Measurements from ENCODE around the gene TNFAIP6. TPM values are rescaled to one million over a fixed set of nuclear protein-coding genes. Genes with fewer than 3 reads are reported as not detected.
A peak's percentile ranks its signal among the peaks of the same experiment; 100 is the strongest.

Gene TNFAIP6
- total RNA-seq, 1 experiment from 2014 or later, result 0.11 TPM

DNA sequence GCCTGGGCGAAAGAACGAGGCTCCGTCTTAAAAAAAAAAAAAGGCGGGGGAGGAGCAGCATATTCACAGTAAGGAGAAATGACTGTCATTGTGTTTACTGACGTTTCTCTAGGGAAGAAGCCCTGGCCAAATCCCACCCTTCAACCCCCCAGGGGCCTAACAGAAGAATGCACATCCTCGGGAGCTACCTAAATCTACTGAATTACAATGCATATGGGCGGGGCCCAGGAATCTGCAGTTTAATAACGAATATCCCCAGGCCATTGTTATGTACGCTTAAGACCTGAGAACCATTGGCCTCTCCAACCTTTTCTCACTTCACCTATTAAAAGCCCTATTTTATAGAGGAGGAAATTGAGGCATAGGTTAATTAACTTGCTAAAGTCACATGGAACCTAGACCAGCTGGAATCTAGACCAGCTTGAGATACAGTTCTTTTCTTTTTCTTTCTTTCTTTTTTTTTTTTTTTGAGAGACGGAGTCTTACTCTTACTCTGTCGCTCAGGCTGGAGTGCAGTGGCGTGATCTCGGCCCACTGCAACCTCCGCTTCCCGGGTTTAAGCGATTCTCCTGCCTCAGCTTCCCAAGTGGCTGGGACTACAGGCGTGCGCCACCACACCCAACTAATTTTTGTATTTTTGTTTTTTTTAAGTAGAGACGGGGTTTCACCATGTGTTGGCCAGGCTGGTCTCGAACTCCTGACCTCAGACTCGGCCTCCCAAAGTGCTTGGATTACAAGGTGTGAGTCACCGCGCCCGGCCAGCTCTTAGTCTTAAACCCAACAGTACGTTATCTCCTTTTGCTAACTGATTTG, 51.6 kb downstream of the TNFAIP6 start:
- peak; percentile 69 for DNase-seq (ENCODE audit: low spot score)
- Mint-ChIP-seq H3K9me3 (peaks cover 4% of the 10 kb centered on the region), H3K4me3 (peak overlapping the region; percentile 97), H3K27me3 (ENCODE audit: low read depth) (no peaks in the 10 kb centered on the region; the same call in 1 of the 2 replicates), H3K36me3 (peaks cover 33% of the 10 kb centered on the region), H3K4me1 (peaks cover 23% of the 10 kb centered on the region), H3K27ac (peak overlapping the region; percentile 98)
- ChIA-PET POLR2A (interaction anchor here (0.6 to 0.8 kb wide), 4 partner anchors 16 to 272 kb away, joined by 3 read pairs; partner anchors contain the start of gene RBM43), CTCF (interaction anchor here (1.4 to 1.8 kb wide), 2 partner anchors 140 to 145 kb away, joined by 8 to 12 read pairs; no protein-coding TSS in a partner anchor)
- ATAC-seq, result peak; percentile 47
- TF ChIP-seq ZNF671 (CRISPR knock-in tag; IDR thresholded peaks at IDR 0.05), result no peak
- TF ChIP-seq, protein P1, sequence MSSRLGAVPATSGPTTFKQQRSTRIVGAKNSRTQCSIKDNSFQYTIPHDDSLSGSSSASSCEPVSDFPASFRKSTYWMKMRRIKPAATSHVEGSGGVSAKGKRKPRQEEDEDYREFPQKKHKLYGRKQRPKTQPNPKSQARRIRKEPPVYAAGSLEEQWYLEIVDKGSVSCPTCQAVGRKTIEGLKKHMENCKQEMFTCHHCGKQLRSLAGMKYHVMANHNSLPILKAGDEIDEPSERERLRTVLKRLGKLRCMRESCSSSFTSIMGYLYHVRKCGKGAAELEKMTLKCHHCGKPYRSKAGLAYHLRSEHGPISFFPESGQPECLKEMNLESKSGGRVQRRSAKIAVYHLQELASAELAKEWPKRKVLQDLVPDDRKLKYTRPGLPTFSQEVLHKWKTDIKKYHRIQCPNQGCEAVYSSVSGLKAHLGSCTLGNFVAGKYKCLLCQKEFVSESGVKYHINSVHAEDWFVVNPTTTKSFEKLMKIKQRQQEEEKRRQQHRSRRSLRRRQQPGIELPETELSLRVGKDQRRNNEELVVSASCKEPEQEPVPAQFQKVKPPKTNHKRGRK (CRISPR knock-in tag; IDR thresholded peaks at IDR 0.05; ENCODE audit: borderline replicate concordance), result no peak
- TF ChIP-seq EMX1 (CRISPR knock-in tag; IDR thresholded peaks at IDR 0.05), result no peak
- TF ChIP-seq, protein P2, sequence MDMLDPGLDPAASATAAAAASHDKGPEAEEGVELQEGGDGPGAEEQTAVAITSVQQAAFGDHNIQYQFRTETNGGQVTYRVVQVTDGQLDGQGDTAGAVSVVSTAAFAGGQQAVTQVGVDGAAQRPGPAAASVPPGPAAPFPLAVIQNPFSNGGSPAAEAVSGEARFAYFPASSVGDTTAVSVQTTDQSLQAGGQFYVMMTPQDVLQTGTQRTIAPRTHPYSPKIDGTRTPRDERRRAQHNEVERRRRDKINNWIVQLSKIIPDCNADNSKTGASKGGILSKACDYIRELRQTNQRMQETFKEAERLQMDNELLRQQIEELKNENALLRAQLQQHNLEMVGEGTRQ (CRISPR knock-in tag; IDR thresholded peaks at IDR 0.05), result no peak
- TF ChIP-seq, protein P3, sequence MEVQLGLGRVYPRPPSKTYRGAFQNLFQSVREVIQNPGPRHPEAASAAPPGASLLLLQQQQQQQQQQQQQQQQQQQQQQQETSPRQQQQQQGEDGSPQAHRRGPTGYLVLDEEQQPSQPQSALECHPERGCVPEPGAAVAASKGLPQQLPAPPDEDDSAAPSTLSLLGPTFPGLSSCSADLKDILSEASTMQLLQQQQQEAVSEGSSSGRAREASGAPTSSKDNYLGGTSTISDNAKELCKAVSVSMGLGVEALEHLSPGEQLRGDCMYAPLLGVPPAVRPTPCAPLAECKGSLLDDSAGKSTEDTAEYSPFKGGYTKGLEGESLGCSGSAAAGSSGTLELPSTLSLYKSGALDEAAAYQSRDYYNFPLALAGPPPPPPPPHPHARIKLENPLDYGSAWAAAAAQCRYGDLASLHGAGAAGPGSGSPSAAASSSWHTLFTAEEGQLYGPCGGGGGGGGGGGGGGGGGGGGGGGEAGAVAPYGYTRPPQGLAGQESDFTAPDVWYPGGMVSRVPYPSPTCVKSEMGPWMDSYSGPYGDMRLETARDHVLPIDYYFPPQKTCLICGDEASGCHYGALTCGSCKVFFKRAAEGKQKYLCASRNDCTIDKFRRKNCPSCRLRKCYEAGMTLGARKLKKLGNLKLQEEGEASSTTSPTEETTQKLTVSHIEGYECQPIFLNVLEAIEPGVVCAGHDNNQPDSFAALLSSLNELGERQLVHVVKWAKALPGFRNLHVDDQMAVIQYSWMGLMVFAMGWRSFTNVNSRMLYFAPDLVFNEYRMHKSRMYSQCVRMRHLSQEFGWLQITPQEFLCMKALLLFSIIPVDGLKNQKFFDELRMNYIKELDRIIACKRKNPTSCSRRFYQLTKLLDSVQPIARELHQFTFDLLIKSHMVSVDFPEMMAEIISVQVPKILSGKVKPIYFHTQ (CRISPR knock-in tag; IDR thresholded peaks at IDR 0.05), result no peak
- TF ChIP-seq, protein P4, sequence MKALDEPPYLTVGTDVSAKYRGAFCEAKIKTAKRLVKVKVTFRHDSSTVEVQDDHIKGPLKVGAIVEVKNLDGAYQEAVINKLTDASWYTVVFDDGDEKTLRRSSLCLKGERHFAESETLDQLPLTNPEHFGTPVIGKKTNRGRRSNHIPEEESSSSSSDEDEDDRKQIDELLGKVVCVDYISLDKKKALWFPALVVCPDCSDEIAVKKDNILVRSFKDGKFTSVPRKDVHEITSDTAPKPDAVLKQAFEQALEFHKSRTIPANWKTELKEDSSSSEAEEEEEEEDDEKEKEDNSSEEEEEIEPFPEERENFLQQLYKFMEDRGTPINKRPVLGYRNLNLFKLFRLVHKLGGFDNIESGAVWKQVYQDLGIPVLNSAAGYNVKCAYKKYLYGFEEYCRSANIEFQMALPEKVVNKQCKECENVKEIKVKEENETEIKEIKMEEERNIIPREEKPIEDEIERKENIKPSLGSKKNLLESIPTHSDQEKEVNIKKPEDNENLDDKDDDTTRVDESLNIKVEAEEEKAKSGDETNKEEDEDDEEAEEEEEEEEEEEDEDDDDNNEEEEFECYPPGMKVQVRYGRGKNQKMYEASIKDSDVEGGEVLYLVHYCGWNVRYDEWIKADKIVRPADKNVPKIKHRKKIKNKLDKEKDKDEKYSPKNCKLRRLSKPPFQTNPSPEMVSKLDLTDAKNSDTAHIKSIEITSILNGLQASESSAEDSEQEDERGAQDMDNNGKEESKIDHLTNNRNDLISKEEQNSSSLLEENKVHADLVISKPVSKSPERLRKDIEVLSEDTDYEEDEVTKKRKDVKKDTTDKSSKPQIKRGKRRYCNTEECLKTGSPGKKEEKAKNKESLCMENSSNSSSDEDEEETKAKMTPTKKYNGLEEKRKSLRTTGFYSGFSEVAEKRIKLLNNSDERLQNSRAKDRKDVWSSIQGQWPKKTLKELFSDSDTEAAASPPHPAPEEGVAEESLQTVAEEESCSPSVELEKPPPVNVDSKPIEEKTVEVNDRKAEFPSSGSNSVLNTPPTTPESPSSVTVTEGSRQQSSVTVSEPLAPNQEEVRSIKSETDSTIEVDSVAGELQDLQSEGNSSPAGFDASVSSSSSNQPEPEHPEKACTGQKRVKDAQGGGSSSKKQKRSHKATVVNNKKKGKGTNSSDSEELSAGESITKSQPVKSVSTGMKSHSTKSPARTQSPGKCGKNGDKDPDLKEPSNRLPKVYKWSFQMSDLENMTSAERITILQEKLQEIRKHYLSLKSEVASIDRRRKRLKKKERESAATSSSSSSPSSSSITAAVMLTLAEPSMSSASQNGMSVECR (CRISPR knock-in tag; IDR thresholded peaks at IDR 0.05; ENCODE audit: borderline replicate concordance), result no peak
- TF ChIP-seq, protein P5, sequence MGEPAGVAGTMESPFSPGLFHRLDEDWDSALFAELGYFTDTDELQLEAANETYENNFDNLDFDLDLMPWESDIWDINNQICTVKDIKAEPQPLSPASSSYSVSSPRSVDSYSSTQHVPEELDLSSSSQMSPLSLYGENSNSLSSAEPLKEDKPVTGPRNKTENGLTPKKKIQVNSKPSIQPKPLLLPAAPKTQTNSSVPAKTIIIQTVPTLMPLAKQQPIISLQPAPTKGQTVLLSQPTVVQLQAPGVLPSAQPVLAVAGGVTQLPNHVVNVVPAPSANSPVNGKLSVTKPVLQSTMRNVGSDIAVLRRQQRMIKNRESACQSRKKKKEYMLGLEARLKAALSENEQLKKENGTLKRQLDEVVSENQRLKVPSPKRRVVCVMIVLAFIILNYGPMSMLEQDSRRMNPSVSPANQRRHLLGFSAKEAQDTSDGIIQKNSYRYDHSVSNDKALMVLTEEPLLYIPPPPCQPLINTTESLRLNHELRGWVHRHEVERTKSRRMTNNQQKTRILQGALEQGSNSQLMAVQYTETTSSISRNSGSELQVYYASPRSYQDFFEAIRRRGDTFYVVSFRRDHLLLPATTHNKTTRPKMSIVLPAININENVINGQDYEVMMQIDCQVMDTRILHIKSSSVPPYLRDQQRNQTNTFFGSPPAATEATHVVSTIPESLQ (CRISPR knock-in tag; IDR thresholded peaks at IDR 0.05), result no peak
- no peak for TF ChIP-seq NFATC4 (CRISPR knock-in tag; IDR thresholded peaks at IDR 0.05)
- TF ChIP-seq, protein P6, sequence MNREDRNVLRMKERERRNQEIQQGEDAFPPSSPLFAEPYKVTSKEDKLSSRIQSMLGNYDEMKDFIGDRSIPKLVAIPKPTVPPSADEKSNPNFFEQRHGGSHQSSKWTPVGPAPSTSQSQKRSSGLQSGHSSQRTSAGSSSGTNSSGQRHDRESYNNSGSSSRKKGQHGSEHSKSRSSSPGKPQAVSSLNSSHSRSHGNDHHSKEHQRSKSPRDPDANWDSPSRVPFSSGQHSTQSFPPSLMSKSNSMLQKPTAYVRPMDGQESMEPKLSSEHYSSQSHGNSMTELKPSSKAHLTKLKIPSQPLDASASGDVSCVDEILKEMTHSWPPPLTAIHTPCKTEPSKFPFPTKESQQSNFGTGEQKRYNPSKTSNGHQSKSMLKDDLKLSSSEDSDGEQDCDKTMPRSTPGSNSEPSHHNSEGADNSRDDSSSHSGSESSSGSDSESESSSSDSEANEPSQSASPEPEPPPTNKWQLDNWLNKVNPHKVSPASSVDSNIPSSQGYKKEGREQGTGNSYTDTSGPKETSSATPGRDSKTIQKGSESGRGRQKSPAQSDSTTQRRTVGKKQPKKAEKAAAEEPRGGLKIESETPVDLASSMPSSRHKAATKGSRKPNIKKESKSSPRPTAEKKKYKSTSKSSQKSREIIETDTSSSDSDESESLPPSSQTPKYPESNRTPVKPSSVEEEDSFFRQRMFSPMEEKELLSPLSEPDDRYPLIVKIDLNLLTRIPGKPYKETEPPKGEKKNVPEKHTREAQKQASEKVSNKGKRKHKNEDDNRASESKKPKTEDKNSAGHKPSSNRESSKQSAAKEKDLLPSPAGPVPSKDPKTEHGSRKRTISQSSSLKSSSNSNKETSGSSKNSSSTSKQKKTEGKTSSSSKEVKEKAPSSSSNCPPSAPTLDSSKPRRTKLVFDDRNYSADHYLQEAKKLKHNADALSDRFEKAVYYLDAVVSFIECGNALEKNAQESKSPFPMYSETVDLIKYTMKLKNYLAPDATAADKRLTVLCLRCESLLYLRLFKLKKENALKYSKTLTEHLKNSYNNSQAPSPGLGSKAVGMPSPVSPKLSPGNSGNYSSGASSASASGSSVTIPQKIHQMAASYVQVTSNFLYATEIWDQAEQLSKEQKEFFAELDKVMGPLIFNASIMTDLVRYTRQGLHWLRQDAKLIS (CRISPR knock-in tag; IDR thresholded peaks at IDR 0.05; ENCODE audit: borderline replicate concordance), result no peak
- no peak for TF ChIP-seq ZBTB21 (CRISPR knock-in tag; IDR thresholded peaks at IDR 0.05; ENCODE audit: borderline replicate concordance)
- peak; percentile 21; the same call in 1 of the 2 replicates for TF ChIP-seq FOXK1 (CRISPR knock-in tag; IDR thresholded peaks at IDR 0.05)
- TF ChIP-seq SP1 (CRISPR knock-in tag; conservative IDR thresholded peaks at IDR 0.05), result 0 out of 2 replicates have a peak, but pooled peaks have one; percentile 26
- no peak for TF ChIP-seq TEAD4 (CRISPR knock-in tag; IDR thresholded peaks at IDR 0.05)
- TF ChIP-seq, protein P7, sequence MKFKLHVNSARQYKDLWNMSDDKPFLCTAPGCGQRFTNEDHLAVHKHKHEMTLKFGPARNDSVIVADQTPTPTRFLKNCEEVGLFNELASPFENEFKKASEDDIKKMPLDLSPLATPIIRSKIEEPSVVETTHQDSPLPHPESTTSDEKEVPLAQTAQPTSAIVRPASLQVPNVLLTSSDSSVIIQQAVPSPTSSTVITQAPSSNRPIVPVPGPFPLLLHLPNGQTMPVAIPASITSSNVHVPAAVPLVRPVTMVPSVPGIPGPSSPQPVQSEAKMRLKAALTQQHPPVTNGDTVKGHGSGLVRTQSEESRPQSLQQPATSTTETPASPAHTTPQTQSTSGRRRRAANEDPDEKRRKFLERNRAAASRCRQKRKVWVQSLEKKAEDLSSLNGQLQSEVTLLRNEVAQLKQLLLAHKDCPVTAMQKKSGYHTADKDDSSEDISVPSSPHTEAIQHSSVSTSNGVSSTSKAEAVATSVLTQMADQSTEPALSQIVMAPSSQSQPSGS (CRISPR knock-in tag; IDR thresholded peaks at IDR 0.05; ENCODE audit: borderline replicate concordance, low read depth), result no peak
- TF ChIP-seq, protein P8, sequence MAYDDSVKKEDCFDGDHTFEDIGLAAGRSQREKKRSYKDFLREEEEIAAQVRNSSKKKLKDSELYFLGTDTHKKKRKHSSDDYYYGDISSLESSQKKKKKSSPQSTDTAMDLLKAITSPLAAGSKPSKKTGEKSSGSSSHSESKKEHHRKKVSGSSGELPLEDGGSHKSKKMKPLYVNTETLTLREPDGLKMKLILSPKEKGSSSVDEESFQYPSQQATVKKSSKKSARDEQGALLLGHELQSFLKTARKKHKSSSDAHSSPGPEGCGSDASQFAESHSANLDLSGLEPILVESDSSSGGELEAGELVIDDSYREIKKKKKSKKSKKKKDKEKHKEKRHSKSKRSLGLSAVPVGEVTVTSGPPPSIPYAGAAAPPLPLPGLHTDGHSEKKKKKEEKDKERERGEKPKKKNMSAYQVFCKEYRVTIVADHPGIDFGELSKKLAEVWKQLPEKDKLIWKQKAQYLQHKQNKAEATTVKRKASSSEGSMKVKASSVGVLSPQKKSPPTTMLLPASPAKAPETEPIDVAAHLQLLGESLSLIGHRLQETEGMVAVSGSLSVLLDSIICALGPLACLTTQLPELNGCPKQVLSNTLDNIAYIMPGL (CRISPR knock-in tag; IDR thresholded peaks at IDR 0.05), result no peak
- TF ChIP-seq CREM (CRISPR knock-in tag; IDR thresholded peaks at IDR 0.05), result no peak

Measured in WTC11 (cell line).